Endothelial cell (in vitro differentiated cells): ENCODE measurements around the gene EPHB4. TPM values are rescaled to one million over a fixed set of nuclear protein-coding genes. Genes with fewer than 3 reads are reported as not detected.

ENCODE experiments used
- DNase-seq: peaks from one replicate; pipeline ENCODE4 v3.0.0; 2021; ENCODE audit warnings: low spot score
- H3K27ac Mint-ChIP-seq: one replicate; pipeline ENCODE4 v1.8.0; 2021; ENCODE audit warnings: mixed read lengths, inconsistent platforms; ENCODE audit not compliant: unreplicated experiment
- H3K27me3 Mint-ChIP-seq: one replicate; pipeline ENCODE4 v1.8.0; 2021; ENCODE audit warnings: mild to moderate bottlenecking, moderate library complexity, mixed read lengths, inconsistent platforms; ENCODE audit not compliant: unreplicated experiment
- H3K36me3 Mint-ChIP-seq: one replicate; pipeline ENCODE4 v1.8.0; 2021; ENCODE audit warnings: mild to moderate bottlenecking, low read depth, mixed read lengths, inconsistent platforms; ENCODE audit not compliant: unreplicated experiment
- H3K4me1 Mint-ChIP-seq: one replicate; pipeline ENCODE4 v1.8.0; 2021; ENCODE audit warnings: mild to moderate bottlenecking, mixed read lengths, inconsistent platforms; ENCODE audit not compliant: unreplicated experiment
- H3K4me3 Mint-ChIP-seq: one replicate; pipeline ENCODE4 v1.8.0; 2021; ENCODE audit warnings: mild to moderate bottlenecking, mixed read lengths, inconsistent platforms; ENCODE audit not compliant: unreplicated experiment
- H3K9me3 Mint-ChIP-seq: one replicate; pipeline ENCODE4 v1.8.0; 2021; ENCODE audit warnings: mixed read lengths, inconsistent platforms; ENCODE audit not compliant: unreplicated experiment
- CTCF ChIP-seq: fragments of 200-600 bp; sonication (generic); IDR thresholded peaks from one replicate; pipeline ENCODE4 v1.5.0; 2021; ENCODE audit warnings: antibody characterized with exemption; ENCODE audit not compliant: unreplicated experiment
- total RNA-seq: library from RNA; stranded (reverse); fragmentation: NEBNext Ultra II Directional; extraction: Animal tissue kit (Norgen Biotek cat#: 25700); gene quantifications from one replicate; pipeline ENCODE4 v1.2.1, GENCODE V29; 2021; ENCODE audit not compliant: unreplicated experiment

EPHB4 gene
- total RNA-seq, 1 donor from 2014 or later: 288 TPM

GRCh38 chr7:100789055-100789454 lies 38.3 kb downstream of the EPHB4 start:
- no peak overlapping the region for H3K4me3 Mint-ChIP-seq
- H3K4me1 Mint-ChIP-seq: no peaks in the 10 kb centered on the region
- no peaks in the 10 kb centered on the region for H3K36me3 Mint-ChIP-seq
- no peak for TF ChIP-seq CTCF
- H3K27ac Mint-ChIP-seq: no peak overlapping the region
- no peaks in the 10 kb centered on the region for H3K9me3 Mint-ChIP-seq
- peaks cover 5% of the 10 kb centered on the region for H3K27me3 Mint-ChIP-seq
- DNase-seq: no peak

- Mint-ChIP-seq H3K4me1 (no peaks in the 10 kb centered on the region), H3K36me3 (no peaks in the 10 kb centered on the region), H3K4me3 (no peak overlapping the region), H3K27me3 (no peaks in the 10 kb centered on the region), H3K27ac (no peak overlapping the region), H3K9me3 (no peaks in the 10 kb centered on the region)
- no peak for TF ChIP-seq CTCF
- DNase-seq: no peak
Observed at GRCh38 chr7:100786323-100786722, 41.0 kb downstream of the EPHB4 start.

GRCh38 chr7:100785878-100786277 lies 41.4 kb downstream of the EPHB4 start:
- Mint-ChIP-seq H3K4me1 (no peaks in the 10 kb centered on the region), H3K27ac (no peak overlapping the region), H3K4me3 (no peak overlapping the region), H3K27me3 (no peaks in the 10 kb centered on the region), H3K9me3 (no peaks in the 10 kb centered on the region), H3K36me3 (no peaks in the 10 kb centered on the region)
- no peak for TF ChIP-seq CTCF
- no peak for DNase-seq

- Mint-ChIP-seq H3K4me3 (no peak overlapping the region), H3K27me3 (no peaks in the 10 kb centered on the region), H3K36me3 (no peaks in the 10 kb centered on the region), H3K9me3 (no peaks in the 10 kb centered on the region), H3K27ac (no peak overlapping the region), H3K4me1 (no peaks in the 10 kb centered on the region)
- no peak for DNase-seq
- TF ChIP-seq CTCF: no peak
Observed at GRCh38 chr7:100783804-100784203, 43.5 kb downstream of the EPHB4 start.

- DNase-seq: no peak
- Mint-ChIP-seq H3K27ac (no peak overlapping the region), H3K36me3 (no peaks in the 10 kb centered on the region)
Observed at GRCh38 chr7:100781255-100781654, 46.1 kb downstream of the EPHB4 start.

More at GRCh38 chr7:100781255-100781654, 46.1 kb downstream of the EPHB4 start:
- TF ChIP-seq CTCF: no peak
- no peak overlapping the region for H3K4me3 Mint-ChIP-seq
- no peaks in the 10 kb centered on the region for H3K27me3 Mint-ChIP-seq
- H3K9me3 Mint-ChIP-seq: no peaks in the 10 kb centered on the region
- H3K4me1 Mint-ChIP-seq: no peaks in the 10 kb centered on the region
